DOHH2 (cell line): Measurements from ENCODE around the gene WDR62.

ENCODE experiments used
- CTCF ChIP-seq: fragments of 200-600 bp; sonication (generic); IDR thresholded peaks from one replicate; pipeline ENCODE4 v1.5.1; 2014; ENCODE audit warnings: antibody characterized with exemption, mild to moderate bottlenecking, low read depth, low read length; ENCODE audit not compliant: poor library complexity, severe bottlenecking
- EZH2phosphoT487 ChIP-seq: fragments of 200-600 bp; sonication (generic); IDR thresholded peaks from 2 replicates; pipeline ENCODE4 v1.6.1; 2017; ENCODE audit warnings: borderline replicate concordance, mild to moderate bottlenecking, antibody characterized with exemption, low read length, moderate library complexity, mixed read lengths

GRCh38 chr19:36054733-36055686 is at the start of gene WDR62:
- TF ChIP-seq CTCF: no peak
- TF ChIP-seq EZH2phosphoT487: no peak
